GM12892 (cell line): ENCODE data around the gene GM2A.

Experiments
- POLR2A ChIP-seq: IDR thresholded peaks from 2 replicates; pipeline ENCODE4 v1.6.1; 2011; ENCODE audit warnings: low read depth, low read length, control low read depth
- POLR2AphosphoS5 ChIP-seq: IDR thresholded peaks from 2 replicates; pipeline ENCODE4 v1.6.1; 2011; ENCODE audit warnings: low read depth, low read length, control low read depth

- TF ChIP-seq POLR2AphosphoS5 (no peak), POLR2A (no peak)
Observed at GRCh38 chr5:151225475-151225874, 27.5 kb upstream of the GM2A start.
